Neuronal stem cell (in vitro differentiated cells): ENCODE measurements around the gene TMEM126A.

ENCODE experiments used
- DNase-seq: peaks from one replicate; pipeline ENCODE4 v3.0.0-alpha.2; 2013; ENCODE audit warnings: low spot score
- H2AFZ ChIP-seq: one replicate; pipeline ENCODE4 v1.6.1; 2013; ENCODE audit warnings: mild to moderate bottlenecking, low read length, inconsistent platforms
- H2AK5ac ChIP-seq: 2 replicates; pipeline ENCODE4 v1.6.1; 2013; ENCODE audit warnings: low read depth, mild to moderate bottlenecking, inconsistent platforms, low read length, moderate library complexity, mixed read lengths
- H2BK120ac ChIP-seq: 2 replicates; pipeline ENCODE4 v1.6.1; 2013; ENCODE audit warnings: low read depth, mild to moderate bottlenecking, inconsistent platforms, low read length, moderate library complexity, mixed read lengths
- H2BK12ac ChIP-seq: one replicate; pipeline ENCODE4 v1.6.1; 2013; ENCODE audit warnings: low read length, inconsistent platforms
- H2BK15ac ChIP-seq: 2 replicates; pipeline ENCODE4 v1.6.1; 2013; ENCODE audit warnings: mild to moderate bottlenecking, low read length, inconsistent platforms, mixed read lengths
- H2BK5ac ChIP-seq: one replicate; pipeline ENCODE4 v1.6.1; 2013; ENCODE audit warnings: inconsistent platforms, mild to moderate bottlenecking, low read length, moderate library complexity
- H3K14ac ChIP-seq: one replicate; pipeline ENCODE4 v1.6.1; 2013; ENCODE audit warnings: low read length, inconsistent platforms
- H3K18ac ChIP-seq: 2 replicates; pipeline ENCODE4 v1.6.1; 2013; ENCODE audit warnings: low read length, inconsistent platforms
- H3K23ac ChIP-seq: 2 replicates; pipeline ENCODE4 v1.6.1; 2013; ENCODE audit warnings: low read depth, mild to moderate bottlenecking, mixed read lengths, low read length, inconsistent platforms; ENCODE audit not compliant: poor library complexity
- H3K27ac ChIP-seq: replicated peaks from 3 replicates; pipeline ENCODE4 v1.5.1; 2013; ENCODE audit warnings: low read length, inconsistent platforms
- H3K27me3 ChIP-seq, 3 experiments: 2 replicates each; pipeline ENCODE4 v1.6.1; 2013; ENCODE audit warnings: low read length in 3 of 3, mild to moderate bottlenecking in 2 of 3, inconsistent platforms in 1 of 3, low read depth in 1 of 3, mixed read lengths in 1 of 3, moderate library complexity in 1 of 3; ENCODE audit not compliant: control insufficient read depth in 3 of 3, insufficient read depth in 3 of 3
- H3K36me3 ChIP-seq, 2 donors: replicated peaks in 1 of 2; 2 replicates each; pipeline ENCODE4 v1.6.1; 2013; ENCODE audit warnings: low read length in 2 of 2; ENCODE audit not compliant: control insufficient read depth in 2 of 2, insufficient read depth in 2 of 2
- H3K4ac ChIP-seq: 2 replicates; pipeline ENCODE4 v1.6.1; 2013; ENCODE audit warnings: inconsistent platforms, mild to moderate bottlenecking, low read length, moderate library complexity
- H3K4me1 ChIP-seq, 2 donors: 1 replicate in 1 of 2; 2 replicates in 1 of 2; pipeline ENCODE4 v1.6.1; 2013; ENCODE audit warnings: low read length in 2 of 2, low read depth in 1 of 2; ENCODE audit not compliant: control insufficient read depth in 2 of 2, insufficient read depth in 1 of 2
- H3K4me2 ChIP-seq: one replicate; pipeline ENCODE4 v1.6.1; 2013; ENCODE audit warnings: mild to moderate bottlenecking, low read length, inconsistent platforms; ENCODE audit not compliant: insufficient read depth, poor library complexity, severe bottlenecking
- H3K4me3 ChIP-seq, 2 donors: 2 replicates each; pipeline ENCODE4 v1.5.1; 2013; ENCODE audit warnings: low read length in 2 of 2, mild to moderate bottlenecking in 2 of 2, inconsistent platforms in 1 of 2, moderate library complexity in 1 of 2
- H3K79me1 ChIP-seq: one replicate; pipeline ENCODE4 v1.6.1; 2013; ENCODE audit warnings: low read depth, mild to moderate bottlenecking, inconsistent platforms, low read length, moderate library complexity
- H3K9ac ChIP-seq: one replicate; pipeline ENCODE4 v1.6.1; 2013; ENCODE audit warnings: mild to moderate bottlenecking, low read depth, low read length, inconsistent platforms; ENCODE audit not compliant: poor library complexity
- H3K9me3 ChIP-seq, 2 donors: replicated peaks in 1 of 2; 2 replicates each; pipeline versions ENCODE3 to v1.6.1; 2013; ENCODE audit warnings: low read length in 2 of 2, mild to moderate bottlenecking in 2 of 2, inconsistent platforms in 1 of 2, low read depth in 1 of 2, mixed read lengths in 1 of 2, moderate library complexity in 1 of 2; ENCODE audit not compliant: control insufficient read depth in 2 of 2, insufficient read depth in 1 of 2
- H4K8ac ChIP-seq: one replicate; pipeline ENCODE4 v1.6.1; 2013; ENCODE audit warnings: low read depth, mild to moderate bottlenecking, inconsistent platforms, low read length, moderate library complexity
- H4K91ac ChIP-seq: one replicate; pipeline ENCODE4 v1.6.1; 2013; ENCODE audit warnings: low read length, low read depth, mild to moderate bottlenecking, inconsistent platforms; ENCODE audit not compliant: poor library complexity
- WGBS, 2 donors: extraction: QIAGEN DNeasy Blood & Tissue Kit; methylation state at CpG; one replicate each; pipeline ENCODE4 v1.1.7; 2013; ENCODE audit warnings: missing lambda C conversion rate in 2 of 2, mixed read lengths in 1 of 2; ENCODE audit not compliant: insufficient read length in 2 of 2, insufficient replicate concordance in 1 of 2; ENCODE audit errors: extremely low coverage in 2 of 2; 5-methylcytosine and 5-hydroxymethylcytosine counted together

The TMEM126A gene

DNA sequence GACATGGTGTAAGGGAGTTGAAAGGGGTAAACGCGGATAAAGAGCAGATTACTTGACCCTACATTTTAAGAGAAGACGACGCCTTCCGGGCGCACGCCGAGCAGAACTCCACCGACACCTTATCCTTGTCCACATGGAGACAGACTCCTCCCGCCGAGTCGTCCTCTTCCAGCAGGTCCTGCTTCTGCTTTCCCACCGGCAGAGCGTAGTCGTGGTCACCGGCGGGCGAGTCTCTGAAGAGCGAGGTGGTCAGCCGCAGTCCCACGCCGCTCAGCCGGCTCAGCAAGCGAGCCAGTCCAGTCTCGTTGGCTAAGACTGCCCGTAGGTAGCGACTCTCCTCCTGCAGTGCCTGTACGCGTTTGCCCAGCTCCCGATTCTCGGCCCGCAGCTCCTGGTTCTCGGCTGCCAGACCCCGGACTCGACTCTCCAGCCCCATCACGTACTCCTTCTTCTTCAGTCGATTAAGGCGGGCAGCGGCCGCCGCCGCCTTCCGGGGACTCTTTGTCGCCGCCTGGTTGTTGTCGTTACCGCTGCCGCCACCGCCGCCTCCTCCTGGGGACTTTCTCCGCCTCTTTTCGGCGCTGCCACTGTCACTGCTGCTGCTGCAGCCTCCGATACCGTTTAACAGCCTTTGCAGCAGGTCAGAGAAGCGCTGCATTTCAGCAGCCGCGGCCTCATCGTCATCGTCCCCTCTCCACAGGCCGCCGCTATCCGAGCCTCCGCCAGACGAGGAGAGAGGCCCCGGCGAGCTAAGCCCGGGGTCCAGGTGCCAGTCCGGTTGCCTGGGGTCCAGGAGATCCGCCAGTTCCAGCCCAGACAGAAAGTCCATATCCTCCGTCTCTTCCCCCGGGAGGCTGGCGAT is 16.2 kb downstream of the TMEM126A start:
- H3K4me1 ChIP-seq: peaks cover 0 to 10% of the 10 kb centered on the region in 2 donors
- H3K9me3 ChIP-seq: no peaks in the 10 kb centered on the region
- peak overlapping the region; percentile 96 for H3K14ac ChIP-seq
- no peaks in the 10 kb centered on the region for H3K27me3 ChIP-seq
- H2AK5ac ChIP-seq: peak overlapping the region; percentile 91
- WGBS, 2 donors: no CpG with 5 or more reads among the region's 73 CpGs
- no peak overlapping the region for H2BK120ac ChIP-seq
- no peak overlapping the region for H4K91ac ChIP-seq
- H2AFZ ChIP-seq: peak overlapping the region; percentile 87
- peak overlapping the region; percentile 98 for H3K18ac ChIP-seq
- H3K36me3 ChIP-seq: peaks cover 3 to 48% of the 10 kb centered on the region in 2 donors
- peak overlapping the region; percentile 22 for H2BK12ac ChIP-seq
- H3K79me1 ChIP-seq: no peaks in the 10 kb centered on the region
- H3K9ac ChIP-seq: peak overlapping the region; percentile 98
- H4K8ac ChIP-seq: no peak overlapping the region
- H3K4ac ChIP-seq: no peak overlapping the region
- peak overlapping the region; percentile 92 for H3K27ac ChIP-seq
- H3K23ac ChIP-seq: peak overlapping the region; percentile 97
- H2BK15ac ChIP-seq: peak overlapping the region; percentile 64
- peak overlapping the region; percentile 96 for H2BK5ac ChIP-seq
- H3K4me3 ChIP-seq: peak overlapping the region; percentile 84 to 97
- peak overlapping the region; percentile 53 for H3K4me2 ChIP-seq
- DNase-seq: peak; percentile 69

- no CpG with 5 or more reads among the region's 67 CpGs for WGBS, 2 donors
- H3K79me1 ChIP-seq: no peaks in the 10 kb centered on the region
- H3K18ac ChIP-seq: peak within 1 kb of the TSS; percentile 98
These were observed 17.1 kb downstream of the TMEM126A start, which contains the start of gene CREBZF for GRCh38 chr11:85664615-85665481. TSS of gene CREBZF (minus strand) at chr11:85665129. CDS start at chr11:85664875, 254 bp downstream.

DNA sequence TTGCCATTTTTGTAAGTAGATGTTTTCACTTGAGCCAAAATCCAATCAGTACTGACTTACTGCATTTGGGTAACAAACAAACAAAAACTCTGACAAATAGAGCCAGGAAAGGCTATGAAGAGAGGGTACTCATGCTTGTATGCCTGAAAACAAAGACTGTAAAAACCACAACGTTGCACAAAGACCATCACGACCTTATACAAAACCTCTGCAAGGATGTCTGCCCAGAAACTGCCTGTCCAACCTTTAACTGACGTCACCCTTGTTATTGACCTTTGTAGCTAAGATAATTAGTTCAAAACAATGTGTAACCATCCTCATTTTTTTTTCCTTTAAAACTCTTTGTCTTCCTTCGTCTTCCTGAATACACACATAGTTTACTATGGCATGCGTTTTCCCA is 18.0 kb downstream of the TMEM126A start:
- peaks cover 0 to 7% of the 10 kb centered on the region in 2 donors for H3K4me1 ChIP-seq
- H3K9ac ChIP-seq: no peak overlapping the region
- H3K4ac ChIP-seq: no peak overlapping the region
- no peak overlapping the region for H4K8ac ChIP-seq
- WGBS, 2 donors: no CpG with 5 or more reads among the region's 5 CpGs
- no peak overlapping the region for H2BK5ac ChIP-seq
- H3K14ac ChIP-seq: no peak overlapping the region
- no peak overlapping the region for H3K4me3 ChIP-seq
- peak overlapping the region; percentile 87 for H2AFZ ChIP-seq
- H3K27me3 ChIP-seq: no peaks in the 10 kb centered on the region
- peaks cover 2 to 30% of the 10 kb centered on the region in 2 donors for H3K36me3 ChIP-seq
- H2BK12ac ChIP-seq: no peak overlapping the region
- H3K9me3 ChIP-seq: no peaks in the 10 kb centered on the region
- no peak overlapping the region for H3K4me2 ChIP-seq
- H3K18ac ChIP-seq: no peak overlapping the region
- no peak overlapping the region for H4K91ac ChIP-seq
- no peak overlapping the region for H2BK120ac ChIP-seq
- no peak overlapping the region for H3K27ac ChIP-seq
- no peak overlapping the region for H3K23ac ChIP-seq
- no peak overlapping the region for H2BK15ac ChIP-seq
- H2AK5ac ChIP-seq: no peak overlapping the region
- no peak for DNase-seq
- H3K79me1 ChIP-seq: no peaks in the 10 kb centered on the region

More at GRCh38 chr11:85664615-85665481, 17.1 kb downstream of the TMEM126A start, which contains the start of gene CREBZF:
- H3K14ac ChIP-seq: peak within 1 kb of the TSS; percentile 96
- peak within 1 kb of the TSS; percentile 96 for H2BK5ac ChIP-seq
- H3K4me1 ChIP-seq: peaks cover 0 to 8% of the 10 kb centered on the region in 2 donors
- no peak within 1 kb of the TSS for H4K8ac ChIP-seq
- H2BK15ac ChIP-seq: peak within 1 kb of the TSS; percentile 64
- peak within 1 kb of the TSS; percentile 22 for H2BK12ac ChIP-seq
- H3K27me3 ChIP-seq: no peaks in the 10 kb centered on the region
- H3K36me3 ChIP-seq: peaks cover 2 to 39% of the 10 kb centered on the region in 2 donors
- H2AK5ac ChIP-seq: peak within 1 kb of the TSS; percentile 91
- peak within 1 kb of the TSS; percentile 97 for H3K23ac ChIP-seq
- H3K4me2 ChIP-seq: peak within 1 kb of the TSS; percentile 53
- peak within 1 kb of the TSS; percentile 92 for H3K27ac ChIP-seq
- H2BK120ac ChIP-seq: no peak within 1 kb of the TSS
- H3K4ac ChIP-seq: no peak within 1 kb of the TSS
- H3K4me3 ChIP-seq: peak within 1 kb of the TSS; percentile 84 to 97
- no peak within 1 kb of the TSS for H4K91ac ChIP-seq
- H2AFZ ChIP-seq: peak within 1 kb of the TSS; percentile 87
- H3K9me3 ChIP-seq: no peaks in the 10 kb centered on the region
- peak within 1 kb of the TSS; percentile 98 for H3K9ac ChIP-seq
- peak; percentile 88 for DNase-seq
